Suprapubic skin (tissue), 4 donors: ENCODE results near the gene CFAP20DC.

ENCODE experiments used
- EP300 ChIP-seq: sonication (generic); formaldehyde crosslinking; IDR thresholded peaks from one replicate; pipeline ENCODE4 v1.6.1; 2017; ENCODE audit warnings: antibody characterized with exemption
- POLR2A ChIP-seq, 2 donors: fragments of 450-650 bp; IDR thresholded peaks; one replicate each; pipeline ENCODE4 v1.6.1; 2017; ENCODE audit warnings: antibody characterized with exemption in 2 of 2, mild to moderate bottlenecking in 2 of 2, moderate library complexity in 2 of 2
- POLR2AphosphoS5 ChIP-seq, 3 donors: sonication (generic); formaldehyde crosslinking; IDR thresholded peaks; one replicate each; pipeline ENCODE4 v1.6.1; 2017; ENCODE audit warnings: antibody characterized with exemption in 3 of 3

DNA sequence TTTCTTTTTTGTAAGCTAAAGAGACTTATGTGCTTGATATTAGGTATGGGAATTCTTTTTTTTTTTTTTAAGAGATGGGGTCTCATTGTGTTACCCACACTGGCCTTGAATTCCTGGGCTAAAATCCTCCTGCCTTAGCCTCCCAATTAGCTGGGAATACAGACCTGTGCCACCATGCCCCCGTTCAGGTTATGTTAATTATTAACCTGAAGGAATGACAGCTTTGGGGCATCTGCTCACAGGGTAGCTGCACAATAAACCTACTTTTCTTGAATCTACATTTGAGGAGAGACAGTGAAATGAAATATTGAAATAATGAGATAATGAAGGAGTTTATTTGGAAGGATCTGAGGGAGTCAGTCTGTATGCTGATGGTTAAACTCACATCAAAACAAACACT lies 225.0 kb downstream of the CFAP20DC start:
- TF ChIP-seq EP300 (no peak), POLR2AphosphoS5 (IDR thresholded peaks at IDR 0.05) (no peak), POLR2A (IDR thresholded peaks at IDR 0.05) (no peak)
